NCI-H2081 (cell line): ENCODE data around the gene LMF1.
A peak's percentile ranks its signal among the peaks of the same experiment; 100 is the strongest.
"Not testable (repeated sequence)": the region's sequence is repeated elsewhere in the genome, so short reads cannot be mapped to it uniquely, and the experiment has no call there.

Experiments
- DNase-seq, 2 experiments: peaks; one replicate each; lab custom pipeline; 2025; lab: John Stamatoyannopoulos, UW

LMF1 gene

DNA sequence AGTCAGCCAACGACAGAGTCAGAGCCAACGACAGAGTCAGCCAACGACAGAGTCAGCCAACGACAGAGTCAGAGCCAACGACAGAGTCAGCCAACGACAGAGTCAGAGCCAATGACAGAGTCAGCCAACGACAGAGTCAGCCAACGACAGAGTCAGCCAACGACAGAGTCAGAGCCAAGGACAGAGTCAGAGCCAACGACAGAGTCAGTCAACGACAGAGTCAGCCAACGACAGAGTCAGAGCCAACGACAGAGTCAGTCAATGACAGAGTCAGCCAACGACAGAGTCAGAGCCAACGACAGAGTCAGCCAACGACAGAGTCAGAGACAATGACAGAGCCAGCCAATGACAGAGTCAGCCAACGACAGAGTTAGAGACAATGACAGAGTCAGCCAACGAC, 22.0 kb downstream of the LMF1 start:
- DNase-seq: not testable (repeated sequence)

DNA sequence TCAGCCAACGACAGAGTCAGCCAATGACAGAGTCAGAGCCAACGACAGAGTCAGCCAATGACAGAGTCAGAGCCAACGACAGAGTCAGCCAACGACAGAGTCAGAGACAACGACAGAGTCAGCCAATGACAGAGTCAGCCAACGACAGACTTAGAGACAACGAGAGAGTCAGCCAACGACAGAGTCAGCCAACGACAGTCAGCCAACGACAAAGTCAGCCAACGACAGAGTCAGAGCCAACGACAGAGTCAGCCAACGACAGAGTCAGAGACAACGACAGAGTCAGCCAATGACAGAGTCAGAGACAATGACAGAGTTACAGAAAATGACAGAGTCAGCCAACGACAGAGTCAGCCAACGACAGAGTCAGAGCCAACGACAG, 22.9 kb downstream of the LMF1 start:
- DNase-seq: not testable (repeated sequence)

DNA sequence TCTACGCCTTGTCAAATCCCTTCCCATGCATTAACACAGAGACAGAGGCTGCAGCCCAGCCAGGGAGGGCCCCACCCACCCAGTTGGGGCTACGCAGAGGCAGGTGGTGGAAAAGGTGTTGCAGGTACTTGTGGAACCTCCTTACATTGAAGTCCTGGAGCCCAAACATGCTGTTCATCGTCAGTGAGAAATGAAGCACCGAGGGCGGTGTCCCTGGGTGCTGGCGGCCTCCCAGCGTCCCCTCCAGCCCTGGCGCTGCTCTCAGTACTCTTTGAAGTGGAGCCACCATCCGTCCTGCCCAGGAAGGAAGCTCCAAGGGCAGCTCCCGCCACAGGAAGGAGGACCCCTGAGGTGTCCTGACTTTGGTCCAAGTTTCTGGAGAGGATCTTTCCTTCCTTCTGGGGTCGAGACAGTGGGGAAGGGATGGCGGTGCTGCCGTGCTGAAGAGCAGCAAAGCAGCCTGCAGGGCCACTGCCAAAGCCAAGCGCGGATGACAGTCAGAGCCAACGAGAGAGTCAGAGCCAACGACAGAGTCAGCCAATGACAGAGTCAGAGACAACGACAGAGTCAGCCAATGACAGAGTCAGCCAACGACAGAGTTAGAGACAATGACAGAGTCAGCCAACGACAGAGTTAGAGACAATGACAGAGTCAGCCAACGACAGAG, 23.4 kb downstream of the LMF1 start:
- no peak for DNase-seq

DNA sequence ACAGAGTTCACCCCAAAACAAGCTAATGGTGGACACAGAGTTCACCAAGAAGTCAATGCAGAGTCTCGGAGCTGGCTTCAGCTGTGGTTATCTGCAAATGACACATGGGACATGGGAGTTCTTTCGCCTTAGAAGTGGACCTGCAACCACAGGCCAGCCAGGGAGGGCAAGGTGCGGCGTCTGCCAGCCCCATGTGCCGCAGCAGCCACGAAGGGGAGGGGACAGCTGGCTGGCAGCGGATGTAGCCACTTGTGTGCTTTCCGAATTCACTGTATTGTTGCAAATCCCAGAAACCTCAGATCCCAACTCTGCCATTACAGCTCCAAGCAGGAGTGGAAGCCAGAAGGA, 24.8 kb downstream of the LMF1 start:
- DNase-seq: no peak

DNA sequence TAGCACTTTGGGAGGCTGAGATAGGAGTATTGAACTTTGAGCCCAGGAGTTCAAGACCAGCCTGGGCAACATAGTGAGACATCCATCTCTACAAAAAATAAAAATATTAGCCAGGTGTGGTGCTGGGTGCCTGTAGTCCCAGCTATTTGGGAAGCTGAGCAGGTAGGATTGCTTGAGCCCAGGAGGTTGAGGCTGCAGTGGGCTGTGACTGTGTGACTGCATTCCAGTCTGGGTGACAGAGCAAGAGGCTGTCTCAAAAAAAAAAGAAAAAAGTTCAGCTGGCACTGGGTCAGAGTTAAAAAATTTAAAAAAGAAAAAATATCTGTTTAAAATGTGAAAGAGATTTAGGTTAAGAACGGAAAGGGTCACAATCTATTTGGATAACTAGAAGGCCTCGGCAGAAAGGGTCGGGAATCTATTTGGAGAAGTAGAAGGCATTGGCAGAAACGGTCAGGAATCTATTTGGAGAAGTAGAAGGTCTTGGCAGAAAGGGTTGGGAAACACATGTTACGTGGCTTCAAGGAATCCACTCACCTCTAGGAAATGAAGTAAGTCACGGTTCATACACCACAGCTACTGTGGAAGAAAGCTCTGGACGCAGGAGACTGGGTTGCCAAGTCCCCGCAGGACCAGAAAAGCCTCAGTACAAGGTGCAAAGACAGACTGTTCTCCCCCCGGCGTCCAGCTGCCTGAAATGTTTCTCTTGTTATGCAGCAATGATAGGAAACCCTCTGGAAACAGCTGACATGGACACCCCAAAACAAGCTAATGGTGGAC, 25.3 kb downstream of the LMF1 start:
- no peak for DNase-seq

- DNase-seq: no peak
Observed at GRCh38 chr16:943971-944370, 26.8 kb downstream of the LMF1 start.

GRCh38 chr16:942436-943060, 28.2 kb downstream of the LMF1 start:
- DNase-seq: no peak

DNA sequence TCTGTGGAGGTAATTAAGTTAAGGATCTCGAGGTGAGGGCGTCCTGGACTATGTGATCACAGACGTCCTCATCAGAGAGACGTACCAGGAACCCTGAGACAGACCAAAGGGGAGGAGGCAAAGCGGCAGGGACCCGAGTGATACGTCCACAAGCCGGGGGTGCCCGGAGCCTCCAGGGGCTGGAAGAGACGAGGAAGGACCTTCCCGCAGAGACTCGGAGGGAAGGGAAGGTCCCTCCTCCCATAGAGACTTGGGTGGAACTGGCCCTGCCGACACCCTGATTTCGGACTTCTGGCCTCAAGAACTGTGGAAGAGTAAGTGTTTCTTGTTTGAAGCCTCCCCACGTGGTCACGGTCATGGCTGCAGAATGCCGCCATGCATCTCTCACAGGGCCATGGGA, 30.8 kb downstream of the LMF1 start:
- DNase-seq: no peak

DNA sequence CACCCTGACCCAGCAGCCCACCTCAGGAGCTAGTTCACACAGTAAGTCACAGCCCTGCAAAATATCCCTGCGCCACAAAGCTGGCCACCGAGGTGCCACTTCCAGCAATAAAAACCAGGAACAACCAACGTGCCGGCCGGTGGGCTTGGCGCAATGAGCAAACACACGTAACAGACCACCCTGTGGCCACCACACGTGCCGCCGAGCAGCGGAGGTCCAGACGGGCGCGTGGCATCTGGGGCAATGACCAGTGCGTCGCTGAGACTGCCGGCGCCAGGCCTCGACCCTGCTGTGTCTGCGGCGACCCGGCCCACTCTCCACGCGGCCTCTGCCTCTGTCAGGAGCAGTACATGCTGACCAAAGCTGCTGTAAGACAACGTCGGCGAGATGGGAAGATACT, 31.5 kb downstream of the LMF1 start:
- DNase-seq: no peak

DNA sequence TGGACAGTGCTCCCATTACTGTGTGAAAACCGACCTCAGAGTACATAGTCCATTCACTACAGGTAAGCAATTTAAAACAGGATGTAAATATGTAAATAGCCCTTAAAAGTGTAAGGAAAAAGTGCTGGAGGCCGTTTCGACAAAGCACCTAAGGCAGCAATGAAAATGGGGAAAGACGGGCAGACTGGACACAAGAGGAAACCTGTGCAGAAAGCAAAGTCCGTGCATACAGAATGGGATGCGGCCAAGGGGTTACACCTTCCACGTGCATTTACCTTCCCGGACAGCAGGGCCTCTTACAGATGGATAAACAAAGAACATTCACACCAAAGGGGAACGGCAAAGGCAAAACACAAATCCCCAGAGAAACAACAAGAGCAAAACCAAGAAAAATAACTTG, 32.0 kb downstream of the LMF1 start:
- DNase-seq: no peak

DNA sequence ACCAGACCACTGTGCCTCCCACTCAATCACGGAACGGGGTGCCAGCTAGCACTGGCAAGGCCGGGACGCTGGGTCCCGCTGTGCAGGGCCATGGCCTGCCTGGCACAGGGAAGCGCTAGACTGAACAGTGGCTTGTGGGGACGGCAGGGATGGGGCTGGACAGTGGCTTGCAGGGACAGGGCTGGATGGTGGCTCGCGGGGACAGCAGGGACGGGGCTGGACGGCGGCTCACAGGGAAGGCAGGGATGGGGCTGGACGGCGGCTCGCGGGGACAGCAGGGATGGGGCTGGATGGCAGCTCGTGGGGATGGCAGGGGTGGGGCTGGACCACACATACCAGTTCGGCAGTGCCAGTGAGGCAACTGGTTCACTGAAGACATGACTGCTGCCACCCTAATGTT, 32.6 kb downstream of the LMF1 start:
- no peak for DNase-seq

DNA sequence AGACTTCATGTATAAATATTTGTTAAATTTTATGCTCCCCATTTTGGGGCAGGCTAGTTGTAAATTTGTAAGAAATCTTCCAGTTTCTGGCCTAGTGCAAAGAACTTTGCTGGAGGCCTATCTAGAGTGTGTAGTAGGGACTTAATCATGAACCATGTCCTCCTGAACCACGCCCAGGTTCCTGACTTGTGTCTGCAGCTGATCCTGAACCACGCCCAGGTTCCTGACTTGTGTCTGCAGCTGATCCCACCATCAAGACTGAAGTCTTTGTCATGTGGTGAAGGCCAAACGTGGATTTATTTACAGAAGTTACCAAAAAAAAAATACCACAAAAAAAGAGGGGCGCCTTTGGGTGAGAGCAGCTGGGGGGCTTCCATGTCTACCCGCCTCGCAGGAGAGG, 33.1 kb downstream of the LMF1 start:
- no peak for DNase-seq

- DNase-seq: no peak
Observed at GRCh38 chr16:937311-937710, 33.5 kb downstream of the LMF1 start.

DNA sequence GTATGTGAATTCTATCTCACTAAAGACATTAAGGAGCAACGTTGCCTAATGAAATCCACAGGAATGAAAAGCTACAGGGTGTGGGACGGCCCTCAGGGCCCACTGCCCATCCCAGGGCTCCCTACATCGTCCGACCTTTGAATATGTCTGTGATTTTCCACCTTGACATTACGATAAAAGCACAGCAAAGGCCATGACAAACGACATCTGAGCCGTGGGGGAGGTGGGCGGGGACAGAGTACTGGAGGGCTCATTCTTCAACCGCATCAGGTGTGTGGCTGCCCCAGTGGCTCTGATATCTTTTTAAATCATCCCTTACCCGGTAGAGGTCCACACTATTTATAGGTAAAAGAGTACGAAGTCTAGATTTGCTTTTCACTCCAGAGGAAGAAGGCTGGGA, 35.1 kb downstream of the LMF1 start:
- DNase-seq: no peak

DNA sequence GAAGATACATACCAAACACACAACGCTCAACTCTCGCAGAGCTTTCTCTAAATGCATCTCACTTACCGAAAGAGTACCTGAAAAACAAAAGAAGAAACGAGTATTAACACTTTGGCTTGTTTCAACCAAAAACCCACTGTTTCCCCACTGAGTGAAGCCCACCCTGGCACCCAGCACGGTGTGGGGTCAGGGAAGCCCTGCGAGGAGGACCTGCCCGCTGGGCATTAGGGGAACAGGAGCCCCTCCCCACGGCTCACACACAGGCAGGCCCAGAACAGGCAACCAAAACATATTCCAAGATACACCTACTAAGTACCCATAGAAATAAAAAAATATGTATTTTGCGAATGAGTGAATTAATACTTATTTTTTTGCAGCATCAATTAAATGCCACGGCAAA, 36.6 kb downstream of the LMF1 start:
- DNase-seq: no peak

DNA sequence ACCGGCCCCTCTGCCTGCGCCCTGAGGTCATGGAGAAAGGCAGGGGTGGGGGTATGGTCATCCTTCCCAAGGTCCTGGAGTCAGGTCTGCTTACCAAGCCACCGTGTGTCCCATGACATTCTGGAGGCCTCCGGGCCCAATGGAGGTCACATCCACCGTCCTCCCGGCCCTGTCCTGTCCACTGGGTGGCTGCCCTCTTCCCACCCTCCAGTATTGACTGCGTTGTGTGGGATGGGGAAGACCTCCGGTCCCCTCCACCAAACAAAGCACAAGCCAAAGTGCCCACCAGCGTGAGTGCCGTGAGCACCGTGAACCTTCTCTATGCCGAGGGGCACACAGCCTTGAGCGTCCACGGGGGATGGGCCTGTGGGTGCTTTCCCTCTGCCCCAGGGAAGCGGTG, 37.2 kb downstream of the LMF1 start:
- DNase-seq: no peak

DNA sequence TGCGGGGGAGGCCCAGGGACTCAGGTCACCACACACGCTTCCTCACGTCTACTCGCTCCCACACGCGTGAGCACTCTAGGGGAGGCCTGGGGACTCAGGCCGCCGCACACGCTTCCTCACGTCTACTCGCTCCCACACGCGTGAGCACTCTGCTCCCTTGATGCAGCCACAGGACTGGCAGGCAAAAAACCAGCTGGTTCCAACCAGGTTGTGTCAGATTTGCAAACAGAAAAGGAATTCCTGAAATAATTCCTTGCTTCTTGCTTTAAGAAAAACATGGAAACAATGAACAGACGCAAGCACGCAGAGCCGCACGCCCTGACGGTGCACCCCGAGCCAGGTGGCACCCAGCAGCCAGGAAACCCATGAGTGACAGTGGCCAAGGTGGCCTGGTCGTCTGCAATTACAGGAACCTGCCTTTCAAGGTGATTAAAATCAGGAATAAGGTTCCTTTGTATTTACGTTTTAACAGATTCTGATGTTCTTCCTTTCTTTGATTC, 37.9 kb downstream of the LMF1 start:
- DNase-seq: no peak

GRCh38 chr16:931626-932500, 38.9 kb downstream of the LMF1 start:
- DNase-seq: peak; percentile 4 to 26

- no peak for DNase-seq
Observed at GRCh38 chr16:931171-931570, 39.6 kb downstream of the LMF1 start.

GRCh38 chr16:930511-930910, 40.3 kb downstream of the LMF1 start:
- DNase-seq: no peak

DNA sequence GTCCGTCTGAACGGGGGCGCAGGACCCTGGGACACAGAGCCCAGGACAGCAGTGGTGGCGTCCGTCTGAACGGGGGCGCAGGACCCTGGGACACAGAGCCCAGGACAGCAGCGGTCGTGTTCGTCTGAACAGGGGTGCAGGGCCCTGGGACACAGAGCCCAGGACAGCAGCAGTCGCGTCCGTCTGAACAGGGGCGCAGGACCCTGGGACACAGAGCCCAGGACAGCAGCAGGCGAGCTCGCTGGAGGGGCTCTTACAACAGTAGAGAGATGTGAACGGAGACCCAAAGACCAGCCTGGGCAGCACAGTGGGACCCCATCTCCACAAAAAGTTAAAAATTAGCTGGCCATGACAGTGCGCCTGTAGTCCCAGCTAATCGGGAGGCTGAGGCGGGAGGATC, 40.7 kb downstream of the LMF1 start:
- no peak for DNase-seq
